OCI-LY1 (cell line): Measurements from ENCODE around the gene MTUS2.

Experiments
- H2AFZ ChIP-seq: fragments of 200-600 bp; sonication (generic), shearing (Covaris generic); 2 replicates; pipeline ENCODE4 v1.6.0; 2014; ENCODE audit warnings: antibody characterized with exemption, mild to moderate bottlenecking, low read length
- H3F3A ChIP-seq: fragments of 200-600 bp; sonication (generic), shearing (Covaris generic); 2 replicates; pipeline ENCODE4 v1.6.0; 2014; ENCODE audit warnings: mild to moderate bottlenecking, antibody characterized with exemption, low read length, moderate library complexity; ENCODE audit not compliant: insufficient read depth
- H3K27ac ChIP-seq: fragments of 200-600 bp; sonication (generic); 2 replicates; pipeline ENCODE4 v1.5.1; 2014; ENCODE audit warnings: low read length, mixed run types, mild to moderate bottlenecking, low read depth; ENCODE audit not compliant: poor library complexity, severe bottlenecking
- H3K27me3 ChIP-seq: fragments of 200-600 bp; sonication (generic); 2 replicates; pipeline ENCODE4 v1.6.0; 2014; ENCODE audit warnings: antibody characterized with exemption, mild to moderate bottlenecking, low read length, moderate library complexity; ENCODE audit not compliant: insufficient read depth
- H3K36me3 ChIP-seq: fragments of 200-600 bp; sonication (generic); 2 replicates; pipeline ENCODE4 v1.6.1; 2014; ENCODE audit warnings: mild to moderate bottlenecking, antibody characterized with exemption, low read length, moderate library complexity, mixed read lengths; ENCODE audit not compliant: insufficient read depth
- H3K4me1 ChIP-seq: fragments of 200-600 bp; sonication (generic); 2 replicates; pipeline ENCODE4 v1.5.1; 2014; ENCODE audit warnings: mild to moderate bottlenecking, low read length, moderate library complexity; ENCODE audit not compliant: insufficient read depth, severe bottlenecking
- H3K4me2 ChIP-seq: fragments of 200-600 bp; sonication (generic), shearing (Covaris generic); 2 replicates; pipeline ENCODE4 v1.6.1; 2014; ENCODE audit warnings: low read length
- H3K4me3 ChIP-seq: fragments of 200-600 bp; sonication (generic); 2 replicates; pipeline ENCODE4 v1.5.1; 2014; ENCODE audit warnings: low read length, low read depth, mild to moderate bottlenecking, mixed read lengths; ENCODE audit not compliant: poor library complexity, severe bottlenecking
- H3K79me2 ChIP-seq: fragments of 200-600 bp; shearing (Covaris generic); 2 replicates; pipeline ENCODE4 v1.6.1; 2016; ENCODE audit warnings: mixed run types, low read length, mixed read lengths; ENCODE audit not compliant: insufficient read depth
- H3K9ac ChIP-seq: fragments of 200-600 bp; sonication (generic), shearing (Covaris generic); 2 replicates; pipeline ENCODE4 v1.6.1; 2014; ENCODE audit warnings: mild to moderate bottlenecking, low read length, mixed read lengths
- H3K9me2 ChIP-seq: fragments of 200-600 bp; sonication (generic), shearing (Covaris generic); 2 replicates; pipeline ENCODE4 v1.6.1; 2014; ENCODE audit warnings: low read depth, mild to moderate bottlenecking, low read length, mixed read lengths
- H3K9me3 ChIP-seq: fragments of 200-600 bp; shearing (Covaris generic); 2 replicates; pipeline ENCODE4 v1.6.1; 2014; ENCODE audit warnings: low read length, mixed read lengths
- H4K20me1 ChIP-seq: fragments of 200-600 bp; sonication (generic), shearing (Covaris generic); 2 replicates; pipeline ENCODE4 v1.6.0; 2016; ENCODE audit warnings: mild to moderate bottlenecking, low read length; ENCODE audit not compliant: insufficient read depth
- CTCF ChIP-seq: fragments of 200-600 bp; sonication (generic), shearing (Covaris generic); IDR thresholded peaks from 2 replicates; pipeline ENCODE4 v1.5.1; 2017; ENCODE audit warnings: mild to moderate bottlenecking, antibody characterized with exemption, low read length, moderate library complexity, mixed read lengths
- EZH2 ChIP-seq: fragments of 200-600 bp; sonication (generic), shearing (Covaris generic); IDR thresholded peaks from 2 replicates; pipeline ENCODE4 v1.8.0; 2017; ENCODE audit warnings: borderline replicate concordance, mixed run types, mild to moderate bottlenecking, antibody characterized with exemption, low read length, moderate library complexity, mixed read lengths

The MTUS2 gene

GRCh38 chr13:29503041-29503837, 683.1 kb downstream of the MTUS2 start:
- Histone ChIP-seq H3K4me3 (no peak overlapping the region), H3K27ac (no peak overlapping the region), H3F3A (no peaks in the 10 kb centered on the region), H3K4me2 (no peak overlapping the region), H4K20me1 (no peaks in the 10 kb centered on the region), H3K9me2 (no peaks in the 10 kb centered on the region), H2AFZ (no peak overlapping the region), H3K9me3 (no peaks in the 10 kb centered on the region), H3K9ac (no peak overlapping the region), H3K4me1 (peaks cover 15% of the 10 kb centered on the region), H3K36me3 (no peaks in the 10 kb centered on the region), H3K79me2 (no peaks in the 10 kb centered on the region), H3K27me3 (0 out of 2 replicates have a peak, but pooled peaks cover 6% of the 10 kb centered on the region)
- no peak for TF ChIP-seq CTCF
- no peak for TF ChIP-seq EZH2

GRCh38 chr13:29504691-29505090, 684.6 kb downstream of the MTUS2 start:
- H4K20me1 ChIP-seq = no peaks in the 10 kb centered on the region
- no peak for TF ChIP-seq CTCF

GRCh38 chr13:29505511-29505910, 685.4 kb downstream of the MTUS2 start:
- no peaks in the 10 kb centered on the region for H3K9me2 ChIP-seq
- no peak for TF ChIP-seq CTCF
- TF ChIP-seq EZH2 = no peak
- peaks cover 15% of the 10 kb centered on the region for H3K4me1 ChIP-seq

More at GRCh38 chr13:29504691-29505090, 684.6 kb downstream of the MTUS2 start:
- Histone ChIP-seq H3K9ac (no peak overlapping the region), H2AFZ (no peak overlapping the region), H3K36me3 (no peaks in the 10 kb centered on the region), H3F3A (no peaks in the 10 kb centered on the region), H3K27ac (no peak overlapping the region), H3K9me3 (no peaks in the 10 kb centered on the region), H3K4me1 (peaks cover 15% of the 10 kb centered on the region), H3K27me3 (0 out of 2 replicates have a peak, but pooled peaks cover 6% of the 10 kb centered on the region), H3K4me3 (no peak overlapping the region), H3K4me2 (no peak overlapping the region), H3K79me2 (no peaks in the 10 kb centered on the region), H3K9me2 (no peaks in the 10 kb centered on the region)

More at GRCh38 chr13:29505511-29505910, 685.4 kb downstream of the MTUS2 start:
- Histone ChIP-seq H3F3A (no peaks in the 10 kb centered on the region), H3K9ac (no peak overlapping the region), H3K27ac (no peak overlapping the region), H3K4me3 (no peak overlapping the region), H3K79me2 (no peaks in the 10 kb centered on the region), H4K20me1 (no peaks in the 10 kb centered on the region), H3K27me3 (0 out of 2 replicates have a peak, but pooled peaks cover 6% of the 10 kb centered on the region), H3K4me2 (no peak overlapping the region), H3K9me3 (no peaks in the 10 kb centered on the region), H3K36me3 (no peaks in the 10 kb centered on the region; the same call in 1 of the 2 replicates), H2AFZ (no peak overlapping the region)
